ENCODE results near the gene TMEM235.

Gene TMEM235

DNA sequence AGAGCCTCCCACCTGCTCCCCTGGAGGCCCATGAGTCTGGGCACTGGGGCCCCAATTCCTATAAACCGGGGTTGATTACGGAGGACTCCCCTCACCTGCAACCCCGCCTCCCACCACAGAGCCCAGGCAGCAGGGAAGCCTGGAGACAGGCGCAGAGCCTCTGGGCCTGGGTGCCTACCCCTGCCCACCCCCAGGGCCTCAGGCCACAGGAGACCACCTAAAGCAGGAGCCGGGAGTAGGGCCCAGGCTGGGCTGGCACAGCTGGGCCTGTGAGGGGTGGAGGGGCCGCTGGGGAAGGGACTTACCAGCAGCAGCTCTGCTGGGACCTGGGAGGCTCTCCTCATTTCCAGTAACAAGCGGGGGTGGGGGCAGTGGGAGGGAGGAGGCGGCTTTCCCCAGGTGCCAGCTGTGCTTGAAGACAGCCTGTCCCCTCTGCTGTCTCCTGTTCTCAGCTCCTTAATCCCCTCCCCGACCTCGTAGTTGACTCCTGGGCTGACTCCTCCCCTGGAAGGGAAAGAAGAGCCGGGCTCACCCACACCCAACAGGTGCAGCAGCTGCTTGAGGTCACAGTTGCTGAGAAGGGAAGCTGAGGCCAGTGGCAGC lies 46.8 kb downstream of the TMEM235 start:
- no peak for DNase-seq (ENCODE audit: low spot score)
- Histone ChIP-seq H3K27me3 (ENCODE audit: insufficient read depth, poor library complexity, severe bottlenecking) (no peaks in the 10 kb centered on the region), H3K4me1 (ENCODE audit: insufficient read depth, poor library complexity, severe bottlenecking) (no peaks in the 10 kb centered on the region), H3K27ac (ENCODE audit: poor library complexity, severe bottlenecking) (no peak overlapping the region), H3K9me3 (ENCODE audit: severe bottlenecking) (no peaks in the 10 kb centered on the region), H3K4me3 (ENCODE audit: severe bottlenecking) (no peak overlapping the region), H3K36me3 (ENCODE audit: low read depth) (no peaks in the 10 kb centered on the region)
- ATAC-seq (ENCODE audit: low read depth) = peak; percentile 27; the same call in 2 of the 3 replicates
- TF ChIP-seq, protein P1, sequence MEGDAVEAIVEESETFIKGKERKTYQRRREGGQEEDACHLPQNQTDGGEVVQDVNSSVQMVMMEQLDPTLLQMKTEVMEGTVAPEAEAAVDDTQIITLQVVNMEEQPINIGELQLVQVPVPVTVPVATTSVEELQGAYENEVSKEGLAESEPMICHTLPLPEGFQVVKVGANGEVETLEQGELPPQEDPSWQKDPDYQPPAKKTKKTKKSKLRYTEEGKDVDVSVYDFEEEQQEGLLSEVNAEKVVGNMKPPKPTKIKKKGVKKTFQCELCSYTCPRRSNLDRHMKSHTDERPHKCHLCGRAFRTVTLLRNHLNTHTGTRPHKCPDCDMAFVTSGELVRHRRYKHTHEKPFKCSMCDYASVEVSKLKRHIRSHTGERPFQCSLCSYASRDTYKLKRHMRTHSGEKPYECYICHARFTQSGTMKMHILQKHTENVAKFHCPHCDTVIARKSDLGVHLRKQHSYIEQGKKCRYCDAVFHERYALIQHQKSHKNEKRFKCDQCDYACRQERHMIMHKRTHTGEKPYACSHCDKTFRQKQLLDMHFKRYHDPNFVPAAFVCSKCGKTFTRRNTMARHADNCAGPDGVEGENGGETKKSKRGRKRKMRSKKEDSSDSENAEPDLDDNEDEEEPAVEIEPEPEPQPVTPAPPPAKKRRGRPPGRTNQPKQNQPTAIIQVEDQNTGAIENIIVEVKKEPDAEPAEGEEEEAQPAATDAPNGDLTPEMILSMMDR (IDR thresholded peaks at IDR 0.05; ENCODE audit: poor library complexity, severe bottlenecking) = no peak

DNA sequence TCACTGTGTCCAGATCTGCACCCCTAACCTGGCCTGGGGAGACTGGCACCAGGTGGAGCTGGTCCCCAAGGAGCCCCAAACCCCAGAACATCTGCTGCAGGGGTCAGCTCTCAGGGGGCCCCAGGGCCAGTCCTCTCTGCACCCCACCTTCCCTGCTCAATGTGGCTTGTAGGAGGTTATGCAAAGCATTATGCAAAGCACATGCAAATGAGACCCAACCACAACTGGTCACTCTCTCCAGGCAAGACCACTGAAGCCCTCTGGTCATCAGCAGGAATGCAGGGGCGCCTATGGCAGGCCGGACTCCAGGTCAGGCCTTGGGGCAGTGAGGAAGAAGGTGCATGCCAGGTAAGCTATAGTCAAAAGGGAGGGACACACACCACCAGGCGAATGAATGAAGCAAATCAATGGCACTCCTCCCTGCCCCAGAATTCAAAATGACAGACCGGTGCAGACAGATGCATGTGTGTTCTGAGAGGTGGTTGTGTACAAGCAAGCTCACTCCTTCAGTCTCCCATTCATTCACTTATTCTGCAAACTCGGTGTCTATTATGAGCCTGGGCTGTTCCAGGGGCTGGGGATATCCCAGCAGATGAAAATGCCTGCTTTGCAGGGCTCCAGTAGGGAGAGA lies 48.0 kb downstream of the TMEM235 start:
- H3K27me3 ChIP-seq (ENCODE audit: insufficient read depth, poor library complexity, severe bottlenecking) = no peaks in the 10 kb centered on the region
- no peak overlapping the region for H3K4me3 ChIP-seq (ENCODE audit: severe bottlenecking)
- ATAC-seq (ENCODE audit: low read depth) (no peak), DNase-seq (ENCODE audit: low spot score) (no peak)
- no peaks in the 10 kb centered on the region for H3K9me3 ChIP-seq (ENCODE audit: severe bottlenecking)
- H3K36me3 ChIP-seq (ENCODE audit: low read depth) = no peaks in the 10 kb centered on the region
- TF ChIP-seq, protein P1 (IDR thresholded peaks at IDR 0.05; ENCODE audit: poor library complexity, severe bottlenecking) = no peak
- H3K4me1 ChIP-seq (ENCODE audit: insufficient read depth, poor library complexity, severe bottlenecking) = no peaks in the 10 kb centered on the region
- no peak overlapping the region for H3K27ac ChIP-seq (ENCODE audit: poor library complexity, severe bottlenecking)

DNA sequence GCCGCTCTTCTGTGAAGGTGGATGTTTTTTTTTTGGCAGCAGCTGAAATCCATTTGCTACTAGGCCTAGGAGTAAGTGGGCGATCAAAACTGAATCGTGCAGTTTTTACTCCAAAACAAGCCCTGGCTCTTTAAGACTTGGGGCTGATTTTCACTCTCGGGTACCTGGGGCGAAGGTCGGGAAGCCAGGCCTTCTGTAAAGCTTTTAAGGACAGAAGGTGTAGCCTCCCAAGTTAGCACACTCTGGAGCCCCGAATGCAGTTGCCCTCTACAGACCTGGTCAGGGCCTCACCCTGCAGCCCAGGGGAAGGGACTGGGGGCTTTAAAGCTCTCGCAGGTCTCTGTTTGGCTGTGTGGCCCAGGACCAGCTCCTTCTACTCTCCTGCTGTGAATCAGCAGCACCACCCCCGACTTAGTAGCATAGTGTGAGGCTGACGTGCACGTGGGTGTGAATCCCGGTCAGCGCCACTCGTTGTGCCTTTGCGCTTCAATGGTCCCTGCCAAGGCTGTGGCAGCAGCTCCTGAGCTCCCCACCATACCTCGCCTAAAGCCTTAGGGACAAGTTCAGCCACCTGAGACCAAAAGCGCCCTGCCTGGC lies 49.9 kb downstream of the TMEM235 start:
- no peak overlapping the region for H3K4me3 ChIP-seq (ENCODE audit: severe bottlenecking)
- H3K27ac ChIP-seq (ENCODE audit: poor library complexity, severe bottlenecking) = no peak overlapping the region
- ATAC-seq (ENCODE audit: low read depth) = no peak
- H3K27me3 ChIP-seq (ENCODE audit: insufficient read depth, poor library complexity, severe bottlenecking) = no peaks in the 10 kb centered on the region
- no peaks in the 10 kb centered on the region for H3K9me3 ChIP-seq (ENCODE audit: severe bottlenecking)
- H3K4me1 ChIP-seq (ENCODE audit: insufficient read depth, poor library complexity, severe bottlenecking) = no peaks in the 10 kb centered on the region
- DNase-seq (ENCODE audit: low spot score) = peak; percentile 39
- TF ChIP-seq, protein P1 (IDR thresholded peaks at IDR 0.05; ENCODE audit: poor library complexity, severe bottlenecking) = no peak
- H3K36me3 ChIP-seq (ENCODE audit: low read depth) = no peaks in the 10 kb centered on the region

DNA sequence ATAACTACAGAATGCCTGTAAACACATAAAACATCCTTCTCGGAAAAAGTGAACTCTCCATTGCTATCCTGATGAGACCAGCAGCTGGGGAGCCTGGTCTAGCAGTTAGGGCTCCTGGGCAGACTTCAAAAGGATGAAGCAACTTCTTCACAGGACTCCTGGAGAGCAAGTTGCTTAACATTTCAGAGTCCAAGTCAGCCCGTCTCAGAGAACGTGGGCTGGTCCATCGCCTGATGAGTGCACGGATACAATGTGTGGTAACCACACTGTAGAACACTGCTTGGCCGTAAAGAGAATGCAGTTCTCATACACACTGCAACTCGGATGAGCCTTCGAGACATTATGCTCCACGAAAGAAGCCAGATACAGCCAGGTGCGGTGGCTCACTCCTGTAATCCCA lies 52.7 kb downstream of the TMEM235 start:
- ATAC-seq (ENCODE audit: low read depth) (peak; percentile 29; the same call in 1 of the 3 replicates), DNase-seq (ENCODE audit: low spot score) (no peak)
- TF ChIP-seq, protein P1 (IDR thresholded peaks at IDR 0.05; ENCODE audit: poor library complexity, severe bottlenecking) = no peak
- no peaks in the 10 kb centered on the region for H3K36me3 ChIP-seq (ENCODE audit: low read depth)
- H3K27ac ChIP-seq (ENCODE audit: poor library complexity, severe bottlenecking) = no peak overlapping the region
- H3K4me1 ChIP-seq (ENCODE audit: insufficient read depth, poor library complexity, severe bottlenecking) = no peaks in the 10 kb centered on the region
- no peak overlapping the region for H3K4me3 ChIP-seq (ENCODE audit: severe bottlenecking)
- no peaks in the 10 kb centered on the region for H3K9me3 ChIP-seq (ENCODE audit: severe bottlenecking)
- H3K27me3 ChIP-seq (ENCODE audit: insufficient read depth, poor library complexity, severe bottlenecking) = no peaks in the 10 kb centered on the region

DNA sequence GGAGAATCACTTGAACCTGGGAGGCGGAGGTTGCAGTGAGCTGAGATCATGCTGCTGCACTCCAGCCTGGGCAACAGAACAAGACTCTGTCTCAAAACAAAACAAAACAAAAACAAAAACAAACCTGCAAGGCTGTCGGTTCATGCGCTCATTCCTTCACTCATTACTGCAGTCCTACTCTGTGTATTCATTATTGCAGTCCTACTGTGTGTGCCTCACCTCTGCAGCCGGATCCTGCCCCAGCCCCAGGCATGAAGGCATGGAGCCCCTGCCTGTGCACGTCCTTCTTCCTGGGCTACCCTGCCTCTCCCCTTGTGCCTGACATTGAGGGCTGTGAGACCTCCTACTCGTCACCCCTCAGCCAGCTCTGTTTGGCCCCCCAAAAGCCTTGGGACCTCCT lies 57.6 kb downstream of the TMEM235 start:
- no peak for ATAC-seq (ENCODE audit: low read depth)
- TF ChIP-seq, protein P1 (IDR thresholded peaks at IDR 0.05; ENCODE audit: poor library complexity, severe bottlenecking) = no peak
- Histone ChIP-seq H3K27ac (ENCODE audit: poor library complexity, severe bottlenecking) (no peak overlapping the region), H3K9me3 (ENCODE audit: severe bottlenecking) (no peaks in the 10 kb centered on the region), H3K27me3 (ENCODE audit: insufficient read depth, poor library complexity, severe bottlenecking) (no peaks in the 10 kb centered on the region), H3K4me1 (ENCODE audit: insufficient read depth, poor library complexity, severe bottlenecking) (peaks cover under 1% of the 10 kb centered on the region), H3K4me3 (ENCODE audit: severe bottlenecking) (no peak overlapping the region), H3K36me3 (ENCODE audit: low read depth) (no peaks in the 10 kb centered on the region)
- no peak for DNase-seq (ENCODE audit: low spot score)

All from RWPE2 (cell line).